HCT116 (cell line): ENCODE results near the gene USP28. TPM values are rescaled to one million over a fixed set of nuclear protein-coding genes. Genes with fewer than 3 reads are reported as not detected.

Experiments used
- ATAC-seq: fragments of 200-7000 bp; cut with Tn5 transposase; 2 replicates; pipeline ENCODE4 v1.9.1; 2020; ENCODE audit warnings: mild to moderate bottlenecking, moderate library complexity
- BruUV-seq: library from RNA; stranded (reverse); fragments of 400-500 nt; replicated peaks from 2 replicates; lab custom pipeline; 2021; lab: Mats Ljungman, UMichigan
- CTCF ChIA-PET: fragments of 300-600 bp; sonication (Branson Sonifier 250); formaldehyde crosslinking; loops from one replicate; lab custom pipeline; 2021; ENCODE audit warnings: antibody characterized with exemption; lab: Charles Lee
- POLR2A ChIA-PET: fragments of 300-600, 350-600 bp; sonication (Branson Sonifier 250); formaldehyde crosslinking; loops from one replicate; lab custom pipeline; 2021; ENCODE audit warnings: antibody characterized with exemption; lab: Charles Lee
- RAD21 ChIA-PET, 2 experiments: fragments of 300-600 bp; sonication (Branson Sonifier 250); formaldehyde crosslinking; loops; one replicate each; lab custom pipeline; 2023; ENCODE audit warnings: low total read pairs in 2 of 2; ENCODE audit not compliant: uncharacterized antibody in 2 of 2, unreplicated experiment in 2 of 2, low non-redundant PET in 1 of 2; lab: Charles Lee
- DNase-seq: peaks from one replicate; pipeline ENCODE4 v3.0.0-alpha.2; 2010; ENCODE audit warnings: low read depth, low spot score
- H2AFZ ChIP-seq: fragments of 200-600 bp; shearing (Covaris generic), sonication (generic); 2 replicates; pipeline ENCODE4 v1.6.1; 2017; ENCODE audit warnings: low read depth, mixed run types, mixed read lengths, antibody characterized with exemption, low read length; ENCODE audit not compliant: poor library complexity, severe bottlenecking
- H3K27ac ChIP-seq: 2 replicates; pipeline ENCODE4 v1.5.1; 2012; ENCODE audit warnings: low read depth, low read length
- H3K27me3 ChIP-seq: fragments of 200-600 bp; sonication (generic); 2 replicates; pipeline ENCODE4 v1.6.1; 2016; ENCODE audit warnings: mixed run types, low read length, mixed read lengths; ENCODE audit not compliant: insufficient read depth
- H3K36me3 ChIP-seq, 2 experiments: fragments of 200-500 bp in 1 of 2; fragments of 200-600 bp in 1 of 2; sonication (Bioruptor generic) in 1 of 2; sonication (generic) in 1 of 2; 2 replicates each; pipeline versions ENCODE4 v1.5.1 to v1.6.1; 2014 to 2016; ENCODE audit warnings: low read length in 2 of 2, inconsistent platforms in 1 of 2, mixed read lengths in 1 of 2, mixed run types in 1 of 2; ENCODE audit not compliant: insufficient read depth in 2 of 2, control insufficient read depth in 1 of 2
- H3K4me1 ChIP-seq, 2 experiments: fragments of 200-600 bp in 1 of 2; sonication (generic) in 1 of 2; 2 replicates each; pipeline versions ENCODE4 v1.5.1 to v1.6.1; 2012 to 2017; ENCODE audit warnings: low read length in 2 of 2, inconsistent platforms in 1 of 2, mild to moderate bottlenecking in 1 of 2, mixed read lengths in 1 of 2, mixed run types in 1 of 2, moderate library complexity in 1 of 2; ENCODE audit not compliant: insufficient read depth in 2 of 2, control insufficient read depth in 1 of 2
- H3K4me2 ChIP-seq: fragments of 200-600 bp; sonication (generic); 2 replicates; pipeline ENCODE4 v1.6.1; 2017; ENCODE audit warnings: mixed run types, low read length, mixed read lengths
- H3K4me3 ChIP-seq, 2 experiments: fragments of 200-600 bp in 1 of 2; sonication (generic) in 1 of 2; replicated peaks in 1 of 2; 2 replicates each; pipeline ENCODE4 v1.5.1; 2011 to 2016; ENCODE audit warnings: low read length in 2 of 2, control low read depth in 1 of 2, low read depth in 1 of 2, mild to moderate bottlenecking in 1 of 2, mixed read lengths in 1 of 2, mixed run types in 1 of 2
- H3K79me2 ChIP-seq: fragments of 200-600 bp; sonication (generic); 2 replicates; pipeline ENCODE4 v1.6.1; 2017; ENCODE audit warnings: mild to moderate bottlenecking, mixed run types, low read length, moderate library complexity, mixed read lengths; ENCODE audit not compliant: insufficient read depth
- H3K9ac ChIP-seq: fragments of 200-600 bp; sonication (generic); 2 replicates; pipeline ENCODE4 v1.6.1; 2016; ENCODE audit warnings: low read length, mixed read lengths
- H3K9me2 ChIP-seq: fragments of 200-600 bp; sonication (generic), shearing (Covaris generic); 2 replicates; pipeline ENCODE4 v1.6.1; 2017; ENCODE audit warnings: mixed run types, mild to moderate bottlenecking, moderate library complexity; ENCODE audit not compliant: insufficient read depth
- H3K9me3 ChIP-seq, 2 experiments: fragments of 200-500 bp in 1 of 2; fragments of 200-600 bp in 1 of 2; sonication (Bioruptor generic) in 1 of 2; sonication (generic) in 1 of 2; 2 replicates each; pipeline ENCODE4 v1.6.1; 2014 to 2017; ENCODE audit warnings: low read length in 2 of 2, mixed read lengths in 2 of 2, inconsistent platforms in 1 of 2, low read depth in 1 of 2, mild to moderate bottlenecking in 1 of 2, mixed run types in 1 of 2, moderate library complexity in 1 of 2; ENCODE audit not compliant: control insufficient read depth in 1 of 2, insufficient read depth in 1 of 2
- H4K20me1 ChIP-seq: fragments of 200-600 bp; sonication (generic), shearing (Covaris generic); 2 replicates; pipeline ENCODE4 v1.6.1; 2017; ENCODE audit warnings: mixed run types, mild to moderate bottlenecking, moderate library complexity; ENCODE audit not compliant: insufficient read depth
- CEBPB ChIP-seq: IDR thresholded peaks from 2 replicates; pipeline ENCODE4 v1.6.1; 2012; ENCODE audit warnings: low read depth
- EGR1 ChIP-seq: IDR thresholded peaks from 2 replicates; pipeline ENCODE4 v1.6.1; 2012; ENCODE audit warnings: low read depth
- ELF1 ChIP-seq: IDR thresholded peaks from 2 replicates; pipeline ENCODE4 v1.6.1; 2012; ENCODE audit warnings: low read depth, borderline replicate concordance
- EZH2phosphoT487 ChIP-seq: fragments of 200-600 bp; IDR thresholded peaks from 2 replicates; pipeline ENCODE4 v1.6.1; 2018; ENCODE audit warnings: antibody characterized with exemption, borderline replicate concordance
- POLR2A ChIP-seq: IDR thresholded peaks from 2 replicates; pipeline ENCODE4 v1.7.0; 2011; ENCODE audit warnings: borderline replicate concordance; ENCODE audit not compliant: insufficient read depth, insufficient read length; ENCODE audit errors: extremely low read depth
- POLR2AphosphoS5 ChIP-seq: IDR thresholded peaks from 2 replicates; pipeline ENCODE4 v1.6.1; 2011; ENCODE audit warnings: mild to moderate bottlenecking, low read depth, low read length, moderate library complexity
- SIN3A ChIP-seq: IDR thresholded peaks from 2 replicates; pipeline ENCODE4 v1.6.1; 2012; ENCODE audit warnings: low read depth
- SRF ChIP-seq: IDR thresholded peaks from 2 replicates; pipeline ENCODE4 v1.6.1; 2012; ENCODE audit warnings: low read depth
- TCF7L2 ChIP-seq: IDR thresholded peaks from 2 replicates; pipeline ENCODE4 v1.7.0; 2011; ENCODE audit warnings: borderline replicate concordance, inconsistent platforms; ENCODE audit not compliant: insufficient read depth, insufficient read length; ENCODE audit errors: extremely low read depth
- YY1 ChIP-seq: IDR thresholded peaks from 2 replicates; pipeline ENCODE4 v1.6.1; 2011; ENCODE audit warnings: low read length, low read depth, moderate library complexity, mild to moderate bottlenecking; ENCODE audit not compliant: insufficient replicate concordance; ENCODE audit errors: extremely low read depth
- ZFX ChIP-seq: fragments of 450-650 bp; IDR thresholded peaks from 2 replicates; pipeline ENCODE4 v1.6.1; 2017
- ZNF274 ChIP-seq: fragments of 200-500 bp; sonication (Bioruptor generic); IDR thresholded peaks from 2 replicates; pipeline ENCODE4 v1.6.1; 2014; ENCODE audit warnings: mild to moderate bottlenecking, low read depth, low read length, inconsistent platforms
- intact Hi-C: fragments of 100-400 bp; cut with micrococcal nuclease; formaldehyde crosslinking; loops from 2 replicates; pipeline ENCODE4 v1.10.0; 2022
- total RNA-seq: library from RNA; stranded (reverse); gene quantifications from one replicate; pipeline ENCODE4 v1.2.1, GENCODE V29; 2021; ENCODE audit not compliant: unreplicated experiment
- TF ChIP-seq, protein P1 (sequence below), 3 experiments: fragments of 200-600 bp in 1 of 3; sonication (generic) in 1 of 3; IDR thresholded peaks in 2 of 3; conservative IDR thresholded peaks in 1 of 3; 2 replicates each; pipeline ENCODE4 v1.5.1; 2012 to 2017; ENCODE audit warnings: low read depth in 2 of 3, low read length in 2 of 3, antibody characterized with exemption in 1 of 3, borderline replicate concordance in 1 of 3, control low read depth in 1 of 3, mild to moderate bottlenecking in 1 of 3, mixed read lengths in 1 of 3, mixed run types in 1 of 3, moderate library complexity in 1 of 3; ENCODE audit not compliant: insufficient read depth in 1 of 3
- TF ChIP-seq, protein P2 (sequence below): IDR thresholded peaks from 2 replicates; pipeline ENCODE4 v1.6.1; 2012

Gene USP28
- total RNA-seq, 1 experiment from 2014 or later = 23.5 TPM

DNA sequence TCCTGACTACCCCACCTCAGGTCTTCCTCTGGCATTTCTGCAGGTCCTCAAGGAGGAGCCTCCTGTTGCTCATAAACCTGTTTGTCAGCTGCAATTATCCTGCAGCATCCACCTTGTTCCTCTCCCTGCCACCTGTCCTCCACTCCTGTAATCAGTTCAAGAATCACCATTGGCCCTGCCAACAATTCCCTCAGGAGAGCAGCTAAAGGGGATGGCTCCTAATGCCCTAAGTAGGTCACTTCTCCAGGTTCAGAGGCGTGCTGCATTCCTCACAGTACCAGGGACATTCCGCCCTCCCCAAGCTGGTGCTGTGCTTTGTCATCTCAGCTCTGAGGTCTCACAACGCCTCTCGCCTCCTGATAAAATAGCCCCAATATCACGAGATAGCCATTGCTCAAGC lies 93.7 kb downstream of the USP28 start:
- no peak for ATAC-seq
- DNase-seq = no peak

More for the DNA sequence above, 93.7 kb downstream of the USP28 start:
- TF ChIP-seq POLR2A (no peak), CEBPB (no peak), SIN3A (no peak), ELF1 (no peak), SRF (no peak), EZH2phosphoT487 (no peak), YY1 (no peak), TCF7L2 (no peak), ZNF274 (no peak), POLR2AphosphoS5 (no peak), EGR1 (no peak), ZFX (no peak)
- TF ChIP-seq, protein P1, sequence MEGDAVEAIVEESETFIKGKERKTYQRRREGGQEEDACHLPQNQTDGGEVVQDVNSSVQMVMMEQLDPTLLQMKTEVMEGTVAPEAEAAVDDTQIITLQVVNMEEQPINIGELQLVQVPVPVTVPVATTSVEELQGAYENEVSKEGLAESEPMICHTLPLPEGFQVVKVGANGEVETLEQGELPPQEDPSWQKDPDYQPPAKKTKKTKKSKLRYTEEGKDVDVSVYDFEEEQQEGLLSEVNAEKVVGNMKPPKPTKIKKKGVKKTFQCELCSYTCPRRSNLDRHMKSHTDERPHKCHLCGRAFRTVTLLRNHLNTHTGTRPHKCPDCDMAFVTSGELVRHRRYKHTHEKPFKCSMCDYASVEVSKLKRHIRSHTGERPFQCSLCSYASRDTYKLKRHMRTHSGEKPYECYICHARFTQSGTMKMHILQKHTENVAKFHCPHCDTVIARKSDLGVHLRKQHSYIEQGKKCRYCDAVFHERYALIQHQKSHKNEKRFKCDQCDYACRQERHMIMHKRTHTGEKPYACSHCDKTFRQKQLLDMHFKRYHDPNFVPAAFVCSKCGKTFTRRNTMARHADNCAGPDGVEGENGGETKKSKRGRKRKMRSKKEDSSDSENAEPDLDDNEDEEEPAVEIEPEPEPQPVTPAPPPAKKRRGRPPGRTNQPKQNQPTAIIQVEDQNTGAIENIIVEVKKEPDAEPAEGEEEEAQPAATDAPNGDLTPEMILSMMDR (IDR thresholded peaks at IDR 0.05 in 2 of 3, conservative IDR thresholded peaks at IDR 0.05 in 1 of 3; ENCODE audit: borderline replicate concordance in 1 of 3, insufficient read depth in 1 of 3, low read depth in 2 of 3, low read length in 2 of 3) = no peak
- TF ChIP-seq, protein P2, sequence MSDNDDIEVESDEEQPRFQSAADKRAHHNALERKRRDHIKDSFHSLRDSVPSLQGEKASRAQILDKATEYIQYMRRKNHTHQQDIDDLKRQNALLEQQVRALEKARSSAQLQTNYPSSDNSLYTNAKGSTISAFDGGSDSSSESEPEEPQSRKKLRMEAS = no peak
- TF ChIP-seq, all 23 proteins: peak for 0
- ChIA-PET RAD21 (no interaction called here), POLR2A (no interaction called here), CTCF (interaction anchor here (1.6 to 1.9 kb wide), 2 partner anchors 8 to 15 kb away, joined by 3 to 6 read pairs; partner anchors contain the start of gene ZW10)
- H3K27ac ChIP-seq = no peak overlapping the region
- no peak overlapping the region for H3K9ac ChIP-seq
- H4K20me1 ChIP-seq = no peaks in the 10 kb centered on the region
- intact Hi-C loops = no loop called here
- H3K36me3 ChIP-seq = no peaks in the 10 kb centered on the region
- no peak overlapping the region for H3K4me3 ChIP-seq
- peaks cover 0 to 4% of the 10 kb centered on the region in 2 experiments; a peak in 1 of 4 replicates for H3K4me1 ChIP-seq
- H3K4me2 ChIP-seq = no peak overlapping the region
- H3K27me3 ChIP-seq = no peaks in the 10 kb centered on the region
- H3K79me2 ChIP-seq = no peaks in the 10 kb centered on the region
- no peak overlapping the region for H2AFZ ChIP-seq
- H3K9me3 ChIP-seq = no peaks in the 10 kb centered on the region
- BruUV-seq = no TSS peak
- H3K9me2 ChIP-seq = no peaks in the 10 kb centered on the region
